LHCN-M2 (cell line): ENCODE measurements around the gene NDST1. TPM values are rescaled to one million over a fixed set of nuclear protein-coding genes. Genes with fewer than 3 reads are reported as not detected.
"Not testable (repeated sequence)": the region's sequence is repeated elsewhere in the genome, so short reads cannot be mapped to it uniquely, and the experiment has no call there.

Experiments
- DNase-seq: peaks from one replicate; pipeline ENCODE4 v3.0.0-alpha.2; 2012; ENCODE audit warnings: low read depth
- total RNA-seq: library from RNA; depleted of rRNA; stranded (reverse); fragments of >200 nt; gene quantifications from 2 replicates; pipeline ENCODE4 v1.2.3, GENCODE V29; 2014

NDST1 gene
- total RNA-seq, 1 experiment from 2014 or later, result 78.6 TPM

DNA sequence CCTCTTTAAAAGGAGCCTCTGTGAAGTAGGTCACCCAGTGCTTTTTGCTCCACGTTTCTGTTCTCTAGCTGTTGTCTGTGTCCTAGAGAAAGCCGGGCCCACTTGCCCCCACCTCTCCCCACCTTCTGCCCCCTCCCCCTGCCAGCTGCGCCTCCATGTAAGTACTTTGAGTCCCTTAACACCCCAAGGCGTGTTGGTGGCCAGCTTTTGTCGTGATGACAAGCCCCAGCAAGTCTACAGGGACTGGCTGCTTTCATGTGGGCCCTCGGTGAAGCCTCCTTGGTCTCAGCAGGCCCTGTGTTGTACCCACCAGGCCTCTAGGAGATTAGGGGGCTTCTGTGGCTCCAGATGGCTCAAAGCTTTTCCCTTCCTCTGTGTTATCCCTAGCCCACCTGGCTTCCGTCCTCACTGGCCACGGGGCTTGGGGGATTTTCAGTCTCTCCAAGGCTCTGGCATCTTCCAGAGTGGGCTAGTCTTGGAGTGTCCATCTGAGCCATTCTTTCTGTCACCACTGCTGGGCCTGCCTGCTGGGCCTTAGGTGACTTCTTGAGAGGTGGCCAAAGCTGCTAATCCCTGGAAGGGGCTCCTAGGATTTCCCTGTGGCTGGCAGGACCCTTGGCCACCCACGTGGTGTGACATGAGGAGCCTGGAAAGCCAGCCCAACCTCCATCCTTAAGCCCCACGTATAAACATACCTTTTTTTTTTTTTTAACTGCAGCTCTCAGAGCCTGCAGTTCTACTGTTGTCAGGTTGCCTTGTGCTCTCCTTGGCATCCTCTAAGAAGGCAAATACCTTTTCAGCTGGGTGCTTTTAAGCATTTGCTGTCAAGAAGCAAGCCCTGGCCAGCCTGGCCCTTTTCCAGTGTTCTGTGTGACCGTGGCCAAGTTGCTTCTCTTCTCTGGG, 1.1 kb upstream of the NDST1 start:
- DNase-seq, result no peak

- no peak for DNase-seq
These were observed 328 bp downstream of the NDST1 start for GRCh38 chr5:150508277-150508640.

GRCh38 chr5:150508828-150509227, 897 bp downstream of the NDST1 start:
- no peak for DNase-seq

DNA sequence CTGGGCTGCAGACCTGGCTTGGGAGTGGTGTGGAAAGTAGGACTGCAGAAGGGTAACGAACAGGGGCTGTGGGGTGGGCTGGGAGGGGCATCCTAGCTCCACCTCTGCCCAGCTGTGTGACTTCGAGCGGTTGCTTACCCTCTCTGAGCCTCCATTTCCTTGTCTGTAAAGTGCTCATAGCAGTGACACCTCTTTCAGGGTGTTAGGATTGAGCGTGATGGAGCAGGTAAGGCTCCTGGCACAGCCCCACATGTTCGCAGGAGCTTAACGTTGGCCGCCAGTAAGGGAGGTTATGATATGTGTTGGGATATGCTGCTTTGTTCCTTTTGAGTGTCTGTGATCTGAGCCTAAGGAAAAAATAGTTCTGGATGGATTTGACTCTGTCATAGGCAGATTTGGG, 2.1 kb downstream of the NDST1 start:
- DNase-seq, result no peak

DNA sequence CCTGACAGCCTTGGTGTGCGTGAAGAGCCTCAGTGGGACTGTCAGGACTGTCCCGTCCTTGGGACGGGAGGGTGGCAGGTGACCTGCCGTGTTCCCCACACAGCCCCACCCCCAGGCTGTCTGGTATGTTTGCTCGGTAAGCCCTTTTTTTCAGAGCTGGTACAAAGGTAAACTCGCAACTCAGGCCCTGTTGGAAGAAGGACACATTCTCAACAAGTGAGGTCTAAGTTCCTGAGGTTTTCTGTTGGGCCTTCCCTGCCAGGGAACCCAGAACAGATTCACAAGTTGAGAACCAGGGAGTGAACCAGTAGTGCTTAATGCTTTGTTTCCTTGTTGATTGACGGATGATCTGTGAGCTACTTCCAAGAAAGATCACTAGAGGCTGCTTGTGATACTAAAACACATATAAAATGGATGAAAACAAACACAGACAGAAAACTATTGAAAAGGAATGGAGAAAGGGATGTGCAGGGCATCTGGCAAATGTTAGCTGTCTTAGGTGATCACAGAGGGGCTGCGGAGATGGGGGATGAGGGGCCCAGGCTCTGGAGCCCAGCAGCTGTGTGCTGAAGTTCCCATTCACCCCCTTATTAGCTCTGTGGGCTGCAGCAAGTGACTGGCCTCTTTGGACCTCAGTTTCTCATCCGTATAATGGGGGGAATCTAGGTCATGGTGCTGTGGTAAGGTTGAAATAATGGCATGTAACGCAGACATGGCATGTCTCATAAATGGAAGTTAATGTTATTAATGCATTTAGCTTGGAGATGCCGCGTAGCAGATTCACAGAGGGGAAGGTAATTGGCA, 2.7 kb downstream of the NDST1 start:
- no peak for DNase-seq

DNA sequence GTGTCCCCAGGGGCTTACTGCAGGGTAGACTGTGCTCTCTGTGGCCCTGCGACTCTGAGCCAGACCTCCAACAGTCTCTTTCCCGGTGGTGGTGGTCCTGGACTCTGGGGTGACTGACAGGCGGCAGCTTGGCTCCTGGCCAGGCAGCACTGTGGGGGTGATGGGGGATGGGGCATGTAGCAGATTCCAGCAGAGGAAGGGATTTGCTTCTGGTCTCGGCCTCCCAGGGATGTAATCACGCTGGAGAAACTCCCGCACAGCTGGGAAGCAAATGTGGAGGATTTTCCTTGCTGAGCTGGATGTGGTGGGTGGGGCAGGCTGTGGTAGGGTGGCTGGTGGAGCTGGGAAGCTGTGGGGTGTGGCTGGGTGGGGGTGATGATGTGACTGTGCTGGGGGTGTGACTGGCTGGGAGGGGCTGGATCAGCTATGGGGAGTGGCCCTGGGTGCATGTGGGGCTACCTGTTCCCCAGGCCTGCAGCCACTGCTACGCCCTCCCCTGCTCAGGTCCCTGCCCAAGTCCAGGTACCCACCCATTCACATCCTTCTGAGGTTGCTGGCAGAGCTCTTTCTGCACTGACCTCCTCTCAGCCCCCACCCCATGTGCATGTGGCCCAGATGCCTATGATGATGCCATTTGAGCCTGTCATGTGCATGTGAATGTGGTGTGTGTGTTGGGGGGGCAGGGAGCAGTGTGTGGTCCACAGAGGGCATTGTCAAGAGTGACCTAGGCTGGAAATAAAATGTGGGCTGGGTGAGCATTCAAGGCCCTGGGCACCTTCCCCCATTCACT, 3.8 kb downstream of the NDST1 start:
- peak; percentile 78 for DNase-seq

DNA sequence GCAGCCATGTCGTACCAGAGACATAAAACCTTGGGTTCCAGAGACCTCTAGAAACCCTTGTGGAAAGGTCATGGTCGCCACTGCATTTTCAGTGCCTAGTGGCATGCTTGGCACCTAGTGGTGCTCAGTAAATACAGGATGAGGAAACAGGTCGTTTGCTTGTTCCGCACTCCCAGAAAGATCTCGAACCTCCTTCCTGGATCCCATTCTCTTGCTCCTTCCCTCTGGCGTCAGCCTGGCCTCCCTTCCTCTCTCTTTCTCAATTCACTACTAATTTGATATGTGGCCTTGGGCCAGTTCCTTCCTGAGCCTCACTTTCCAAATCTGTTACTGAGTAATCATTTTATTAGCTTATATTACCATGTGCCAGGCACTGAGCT, 4.4 kb downstream of the NDST1 start:
- DNase-seq, result no peak

- no peak for DNase-seq
These were observed 5.7 kb downstream of the NDST1 start for GRCh38 chr5:150513375-150514309.

GRCh38 chr5:150514708-150515211, 6.8 kb downstream of the NDST1 start:
- peak; percentile 86 for DNase-seq

DNA sequence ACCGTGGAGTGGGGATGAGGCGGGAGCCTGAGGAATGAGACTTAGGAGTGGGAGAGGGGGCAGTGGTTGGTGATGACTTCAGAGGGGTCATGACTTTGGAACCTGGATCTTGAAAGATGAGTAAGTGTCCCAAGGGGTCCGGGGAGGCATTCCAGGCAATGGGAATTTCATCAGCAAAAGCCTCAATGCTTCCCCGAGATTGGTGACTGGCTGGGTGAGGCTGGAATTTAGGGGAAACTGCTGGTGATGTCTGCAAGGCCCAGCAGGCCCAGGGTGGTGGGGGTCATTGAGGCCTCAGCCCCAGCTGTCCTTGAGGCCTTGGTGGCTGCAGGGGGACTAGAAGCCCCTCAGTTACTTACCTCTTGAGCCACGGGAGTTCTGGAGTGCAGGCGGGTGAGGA, 7.5 kb downstream of the NDST1 start:
- peak; percentile 89 for DNase-seq

- peak; percentile 64 for DNase-seq
These were observed 8.1 kb downstream of the NDST1 start for GRCh38 chr5:150516011-150516410.

- peak; percentile 88 for DNase-seq
These were observed 9.6 kb downstream of the NDST1 start for GRCh38 chr5:150517272-150518152.

GRCh38 chr5:150518712-150519559, 11.0 kb downstream of the NDST1 start:
- DNase-seq, result not testable (repeated sequence)

DNA sequence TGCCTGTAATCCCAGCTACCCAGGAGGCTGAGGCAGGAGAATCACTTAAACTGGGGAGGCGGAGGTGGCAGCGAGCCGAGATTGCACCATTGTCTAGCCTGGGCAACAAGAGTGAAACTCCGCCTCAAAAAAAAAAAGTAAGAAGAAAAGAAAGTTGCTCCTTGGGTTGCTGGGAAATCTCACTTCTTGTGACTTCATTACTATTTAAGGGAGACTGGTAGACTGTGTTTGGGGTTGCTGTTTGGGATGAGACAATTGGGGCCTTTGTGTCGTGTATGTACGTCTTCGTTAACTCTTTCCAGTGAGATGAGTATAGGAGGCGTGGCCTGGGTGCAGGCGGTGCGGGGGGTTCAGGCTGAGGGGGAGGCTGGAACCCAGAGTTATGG, 11.6 kb downstream of the NDST1 start:
- DNase-seq, result no peak

DNA sequence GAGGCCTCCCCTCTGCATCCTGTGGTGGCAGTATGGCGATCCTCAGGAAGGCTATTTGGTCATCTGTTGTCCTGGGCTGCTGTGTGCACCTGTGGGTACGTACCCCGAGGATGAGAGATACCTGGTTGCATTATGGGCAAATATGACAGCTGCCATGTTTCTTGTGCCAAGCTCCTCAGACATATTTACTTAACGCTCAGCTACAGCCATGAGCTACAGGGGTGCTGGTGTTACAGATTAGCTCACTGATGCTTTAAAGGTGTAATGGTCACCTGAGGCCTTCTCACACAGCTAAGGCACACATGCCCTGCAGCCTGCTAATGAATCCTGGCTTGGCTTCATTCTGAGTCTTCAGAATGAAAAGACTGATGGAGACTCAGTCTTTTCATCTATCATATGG, 12.0 kb downstream of the NDST1 start:
- DNase-seq, result no peak

DNA sequence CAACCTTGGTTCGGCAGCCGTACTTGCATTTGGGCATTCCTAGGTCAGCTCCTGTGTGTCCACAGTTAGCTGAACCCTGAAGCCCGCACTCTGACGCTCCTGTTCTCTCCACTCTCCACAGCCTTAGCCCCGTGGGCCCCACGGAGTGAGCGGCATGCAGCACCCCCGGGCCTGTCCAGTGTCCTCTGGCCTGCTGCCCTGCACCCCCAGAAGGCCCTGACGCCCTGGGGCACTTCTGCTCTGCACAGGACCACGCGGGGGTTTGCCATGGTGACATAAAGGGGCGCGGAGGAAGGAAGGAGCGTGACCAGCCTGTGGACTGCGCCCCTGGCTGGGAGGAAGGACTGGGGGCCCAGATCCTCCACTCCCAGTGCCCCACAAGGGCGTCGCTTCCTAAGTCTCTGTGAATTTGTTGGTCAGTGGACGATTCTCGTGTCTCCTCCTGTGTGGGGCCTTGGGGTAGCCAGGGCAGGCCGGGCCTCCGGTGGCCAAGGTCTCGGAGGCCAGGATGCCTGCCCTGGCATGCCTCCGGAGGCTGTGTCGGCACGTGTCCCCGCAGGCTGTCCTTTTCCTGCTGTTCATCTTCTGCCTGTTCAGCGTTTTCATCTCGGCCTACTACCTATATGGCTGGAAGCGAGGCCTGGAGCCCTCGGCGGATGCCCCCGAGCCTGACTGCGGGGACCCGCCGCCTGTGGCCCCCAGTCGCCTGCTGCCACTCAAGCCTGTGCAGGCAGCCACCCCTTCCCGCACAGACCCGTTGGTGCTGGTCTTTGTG, 13.0 kb downstream of the NDST1 start:
- no peak for DNase-seq

- no peak for DNase-seq
These were observed 13.5 kb downstream of the NDST1 start for GRCh38 chr5:150521522-150521817.

DNA sequence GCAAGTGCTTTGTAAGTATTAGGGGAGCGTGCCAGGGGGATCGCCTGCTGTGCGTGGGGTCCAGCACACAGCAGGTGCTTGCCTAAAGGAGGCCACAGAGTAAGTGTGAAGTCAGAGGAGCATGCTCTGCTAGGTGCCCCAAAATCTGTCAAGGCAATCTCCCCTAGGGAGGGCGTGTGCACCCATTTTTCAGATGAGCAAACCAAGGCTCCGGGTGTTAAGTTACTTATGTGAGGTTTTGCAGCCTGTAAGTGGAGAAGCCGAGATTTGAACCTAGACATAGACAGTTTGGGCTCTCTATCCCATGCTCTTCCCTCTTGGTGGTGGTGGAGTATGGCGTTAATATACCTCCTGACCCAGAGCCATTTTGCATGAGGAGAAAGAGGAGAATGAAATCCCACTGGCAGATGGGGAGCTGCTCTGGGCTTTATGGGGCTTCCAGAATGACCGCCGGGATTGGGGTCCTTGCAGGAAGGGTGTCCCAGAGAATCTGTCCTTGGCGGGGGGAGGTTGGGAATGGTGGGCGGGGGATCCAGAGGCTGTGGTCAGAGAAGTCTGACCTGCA, 14.1 kb downstream of the NDST1 start:
- DNase-seq, result no peak
